Measurements from ENCODE around the gene PSME3. TPM values are rescaled to one million over a fixed set of nuclear protein-coding genes. Genes with fewer than 3 reads are reported as not detected.

PSME3 gene
- total RNA-seq, 1 donor from 2014 or later, result 70.0 TPM

DNA sequence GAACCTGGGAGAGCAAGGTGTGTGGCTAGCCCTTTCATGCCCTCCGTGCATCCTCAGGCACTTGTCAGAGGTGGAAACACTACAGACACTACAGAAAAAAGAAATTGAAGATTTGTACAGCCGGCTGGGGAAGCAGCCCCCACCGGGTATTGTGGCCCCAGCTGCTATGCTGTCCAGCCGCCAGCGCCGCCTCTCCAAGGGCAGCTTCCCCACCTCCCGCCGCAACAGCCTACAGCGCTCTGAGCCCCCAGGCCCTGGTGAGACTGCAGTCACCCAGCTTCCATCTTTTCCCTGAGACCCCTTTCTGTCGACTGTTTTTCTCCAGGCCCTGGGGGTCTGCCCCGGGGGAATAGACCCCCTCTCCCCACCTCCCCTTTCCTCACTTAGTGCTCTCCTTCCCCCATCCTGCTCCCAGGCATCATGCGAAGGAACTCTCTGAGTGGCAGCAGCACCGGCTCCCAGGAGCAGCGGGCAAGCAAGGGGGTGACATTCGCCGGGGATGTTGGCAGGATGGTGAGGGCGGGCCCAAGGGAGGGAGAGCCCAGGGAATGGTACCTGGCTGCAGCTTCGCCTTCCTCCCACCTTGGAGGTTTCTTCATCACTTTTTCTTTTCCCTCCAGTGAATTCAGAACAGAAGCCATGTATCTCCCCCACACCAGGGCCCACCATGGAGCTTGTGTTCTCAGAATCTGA is 37.0 kb upstream of the PSME3 start:
- H3K4me1 ChIP-seq, result peaks cover 31% of the 10 kb centered on the region
- no peak overlapping the region for H3K4me3 ChIP-seq
- peaks cover 0 to 6% of the 10 kb centered on the region in 2 donors for H3K36me3 ChIP-seq
- intact Hi-C loops (cut with DNase I), result no loop called here
- H3K9me3 ChIP-seq, result no peaks in the 10 kb centered on the region
- H3K27ac ChIP-seq, result no peak overlapping the region
- TF ChIP-seq POLR2A (IDR thresholded peaks at IDR 0.05), result no peak
- no peak for TF ChIP-seq POLR2AphosphoS5 (IDR thresholded peaks at IDR 0.05; ENCODE audit: insufficient read depth in 1 of 2, low read depth in 1 of 2)
- TF ChIP-seq, protein P1, sequence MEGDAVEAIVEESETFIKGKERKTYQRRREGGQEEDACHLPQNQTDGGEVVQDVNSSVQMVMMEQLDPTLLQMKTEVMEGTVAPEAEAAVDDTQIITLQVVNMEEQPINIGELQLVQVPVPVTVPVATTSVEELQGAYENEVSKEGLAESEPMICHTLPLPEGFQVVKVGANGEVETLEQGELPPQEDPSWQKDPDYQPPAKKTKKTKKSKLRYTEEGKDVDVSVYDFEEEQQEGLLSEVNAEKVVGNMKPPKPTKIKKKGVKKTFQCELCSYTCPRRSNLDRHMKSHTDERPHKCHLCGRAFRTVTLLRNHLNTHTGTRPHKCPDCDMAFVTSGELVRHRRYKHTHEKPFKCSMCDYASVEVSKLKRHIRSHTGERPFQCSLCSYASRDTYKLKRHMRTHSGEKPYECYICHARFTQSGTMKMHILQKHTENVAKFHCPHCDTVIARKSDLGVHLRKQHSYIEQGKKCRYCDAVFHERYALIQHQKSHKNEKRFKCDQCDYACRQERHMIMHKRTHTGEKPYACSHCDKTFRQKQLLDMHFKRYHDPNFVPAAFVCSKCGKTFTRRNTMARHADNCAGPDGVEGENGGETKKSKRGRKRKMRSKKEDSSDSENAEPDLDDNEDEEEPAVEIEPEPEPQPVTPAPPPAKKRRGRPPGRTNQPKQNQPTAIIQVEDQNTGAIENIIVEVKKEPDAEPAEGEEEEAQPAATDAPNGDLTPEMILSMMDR (IDR thresholded peaks at IDR 0.05), result no peak
- DNase-seq (ENCODE audit: extremely low spot score in 2 of 2), result no peak
- H3K27me3 ChIP-seq, result no peaks in the 10 kb centered on the region

DNA sequence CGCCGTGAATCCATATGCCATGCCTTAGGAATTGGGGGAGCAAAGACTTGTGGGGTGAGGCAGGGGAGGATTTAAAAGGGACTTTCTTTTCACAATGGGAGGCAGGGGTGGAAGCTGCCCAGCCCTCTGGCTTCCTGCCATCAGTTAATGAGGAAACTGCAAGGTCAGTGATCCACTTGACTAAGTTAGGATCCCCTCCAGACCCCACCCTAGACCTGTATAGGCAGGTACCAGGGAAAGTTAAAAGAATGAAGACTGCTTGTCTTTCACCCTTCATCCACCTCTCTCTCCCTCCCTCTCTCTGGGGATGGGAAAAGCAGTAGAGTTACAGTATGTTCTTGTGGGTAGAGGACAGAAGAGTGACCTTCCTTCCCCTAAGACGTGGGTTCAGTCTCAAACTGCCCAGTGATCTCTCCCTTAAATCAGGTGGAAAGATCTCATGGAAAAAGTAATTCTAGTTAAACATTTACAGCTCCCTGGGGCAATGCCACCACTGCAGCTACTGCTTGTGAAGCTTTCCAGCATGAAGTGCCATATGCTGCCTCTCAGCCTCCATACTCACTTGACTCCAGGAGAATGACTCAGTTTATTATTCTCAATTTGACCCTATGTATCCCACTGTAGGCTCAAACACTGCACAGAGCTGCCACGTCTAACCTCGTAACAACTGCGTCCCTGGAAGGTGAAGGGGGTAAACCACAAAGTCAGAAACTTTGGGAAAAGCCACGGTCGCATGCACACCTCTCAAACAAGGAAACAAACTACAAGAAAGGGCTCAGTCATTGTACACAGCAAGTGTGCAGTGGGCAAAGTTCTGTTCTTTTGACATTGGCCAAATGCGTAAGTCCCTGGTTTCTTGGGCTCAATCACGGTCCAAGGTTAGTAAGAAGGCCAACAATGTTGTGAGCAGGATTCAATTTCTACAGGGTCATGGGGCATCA is 35.9 kb upstream of the PSME3 start:
- Histone ChIP-seq H3K36me3 (peaks cover 0 to 6% of the 10 kb centered on the region in 2 donors), H3K4me1 (peaks cover 31% of the 10 kb centered on the region), H3K27ac (peak overlapping the region; percentile 74), H3K4me3 (peak overlapping the region; percentile 74 to 83), H3K9me3 (no peaks in the 10 kb centered on the region), H3K27me3 (no peaks in the 10 kb centered on the region)
- DNase-seq (ENCODE audit: extremely low spot score in 2 of 2), result no peak
- intact Hi-C loops (cut with DNase I), result no loop called here
- TF ChIP-seq POLR2A (IDR thresholded peaks at IDR 0.05), result no peak
- TF ChIP-seq, protein P1 (IDR thresholded peaks at IDR 0.05), result no peak
- no peak for TF ChIP-seq POLR2AphosphoS5 (IDR thresholded peaks at IDR 0.05; ENCODE audit: insufficient read depth in 1 of 2, low read depth in 1 of 2)

DNA sequence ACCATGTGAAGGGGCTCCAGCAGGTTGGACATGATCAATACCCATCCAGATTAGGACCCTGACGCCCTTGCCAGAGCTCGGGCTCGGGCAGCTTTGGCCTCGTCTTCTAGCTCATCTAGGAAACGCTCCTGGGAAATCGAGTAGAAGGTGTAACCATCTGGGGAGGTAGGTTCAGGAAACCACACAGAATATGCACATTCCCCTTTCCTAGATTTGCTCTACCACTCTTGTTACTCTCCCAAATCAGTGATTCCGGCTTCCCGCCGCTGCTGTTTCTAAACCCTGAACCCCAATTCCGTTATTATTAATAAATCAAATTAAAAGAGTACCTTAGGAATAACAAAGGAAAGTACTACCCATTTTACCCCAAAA is 35.2 kb upstream of the PSME3 start:
- no peak for DNase-seq (ENCODE audit: extremely low spot score in 2 of 2)
- TF ChIP-seq, protein P1 (IDR thresholded peaks at IDR 0.05), result no peak
- H3K4me3 ChIP-seq, result peak overlapping the region; percentile 74 to 83
- peaks cover 31% of the 10 kb centered on the region for H3K4me1 ChIP-seq
- peak overlapping the region; percentile 74 for H3K27ac ChIP-seq
- no peaks in the 10 kb centered on the region for H3K27me3 ChIP-seq
- no peaks in the 10 kb centered on the region for H3K9me3 ChIP-seq
- H3K36me3 ChIP-seq, result peaks cover 0 to 6% of the 10 kb centered on the region in 2 donors
- intact Hi-C loops (cut with DNase I), result no loop called here

DNA sequence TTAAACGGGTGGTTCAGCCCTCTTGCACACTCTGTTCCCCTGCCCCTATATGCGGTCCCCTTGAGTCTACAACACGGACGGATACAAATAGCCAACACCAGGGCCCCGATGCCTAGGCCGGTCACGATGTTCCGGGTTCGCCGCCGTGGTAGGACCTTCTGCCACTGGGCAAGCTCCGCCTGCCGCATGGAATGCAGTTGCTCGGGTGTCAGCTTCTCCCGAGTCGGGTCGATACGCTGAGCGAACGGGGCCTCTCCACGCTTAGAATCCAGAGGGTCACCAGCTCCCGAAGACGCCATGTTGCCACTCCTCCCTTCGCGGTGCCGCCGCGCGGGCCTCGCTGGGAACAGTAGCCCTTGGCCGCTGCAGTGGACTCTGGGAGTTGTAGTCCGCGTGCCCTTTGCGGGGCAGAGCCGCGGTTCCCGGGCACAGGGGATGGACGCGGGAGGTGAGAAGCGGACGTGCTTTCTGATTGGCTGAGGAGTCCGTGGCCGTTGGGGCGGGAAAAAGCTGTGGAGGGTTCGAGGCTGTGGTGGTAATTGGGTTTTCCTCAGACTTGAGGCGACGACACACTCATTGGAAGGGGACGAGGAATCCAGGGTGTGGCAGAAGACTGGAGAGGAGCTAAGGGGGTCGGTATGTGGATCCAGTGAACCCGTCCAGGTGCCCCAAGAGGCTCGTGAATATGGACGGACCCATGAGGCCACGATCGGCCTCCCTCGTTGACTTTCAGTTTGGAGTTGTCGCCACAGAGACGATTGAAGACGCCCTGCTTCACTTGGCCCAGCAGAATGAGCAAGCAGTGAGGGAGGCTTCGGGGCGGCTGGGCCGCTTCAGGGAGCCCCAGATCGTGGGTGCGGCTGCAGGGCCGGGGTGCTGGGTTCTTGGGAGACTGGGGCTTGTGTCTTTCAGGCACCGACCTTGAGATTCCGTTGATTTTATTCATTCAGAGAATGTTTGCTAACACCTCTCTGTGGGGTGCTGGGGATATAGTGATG is 34.5 kb upstream of the PSME3 start, which contains the start of the genes CNTD1 and COA3:
Gene CNTD1 (plus strand): TSS at position 479 of the 998 bp plus-strand sequence. CDS start 207 bp downstream, at position 686.
Gene COA3 (minus strand): TSS at position 322 of the 998 bp plus-strand sequence. CDS start 23 bp downstream, at position 299.
- H3K4me1 ChIP-seq, result peaks cover 31% of the 10 kb centered on the region
- H3K27ac ChIP-seq, result peak within 1 kb of the TSS; percentile 74
- DNase-seq (ENCODE audit: extremely low spot score in 2 of 2), result no peak
- intact Hi-C loops (cut with DNase I), result no loop called here
- H3K36me3 ChIP-seq, result peaks cover 0 to 6% of the 10 kb centered on the region in 2 donors
- no peaks in the 10 kb centered on the region for H3K27me3 ChIP-seq
- TF ChIP-seq, protein P1 (IDR thresholded peaks at IDR 0.05), result no peak
- TF ChIP-seq POLR2A (IDR thresholded peaks at IDR 0.05) (no peak), POLR2AphosphoS5 (IDR thresholded peaks at IDR 0.05; ENCODE audit: insufficient read depth in 1 of 2, low read depth in 1 of 2) (peak; percentile 55 to 75)
- peak within 1 kb of the TSS; percentile 74 to 83 for H3K4me3 ChIP-seq
- no peaks in the 10 kb centered on the region for H3K9me3 ChIP-seq

All from vagina (tissue), 2 donors.